GM23338 (cell line): ENCODE results near the gene MAZ. TPM values are rescaled to one million over a fixed set of nuclear protein-coding genes. Genes with fewer than 3 reads are reported as not detected.
A peak's percentile ranks its signal among the peaks of the same experiment; 100 is the strongest.
"Not testable (repeated sequence)": the region's sequence is repeated elsewhere in the genome, so short reads cannot be mapped to it uniquely, and the experiment has no call there.

Experiments
- ATAC-seq: fragments of 200-7000 bp; cut with Tn5 transposase; 3 replicates; pipeline ENCODE4 v1.9.1; 2020
- DNase-seq: peaks from one replicate; pipeline ENCODE4 v3.0.0-alpha.2; 2015; ENCODE audit warnings: low spot score
- H2AFZ ChIP-seq: fragments of 200-600 bp; sonication (generic); 2 replicates; pipeline ENCODE4 v1.8.0; 2016; ENCODE audit warnings: antibody characterized with exemption, mild to moderate bottlenecking, moderate library complexity
- H3F3A ChIP-seq: fragments of 200-600 bp; sonication (generic); replicated peaks from 2 replicates; pipeline ENCODE4 v1.8.0; 2017; ENCODE audit warnings: antibody characterized with exemption, mixed run types, low read depth
- H3K27ac ChIP-seq: fragments of 200-600 bp; sonication (generic); 2 replicates; pipeline ENCODE4 v1.6.1; 2016; ENCODE audit warnings: low read depth
- H3K27me3 ChIP-seq: fragments of 200-600 bp; sonication (generic); 2 replicates; pipeline ENCODE4 v1.8.0; 2016; ENCODE audit warnings: mild to moderate bottlenecking, mixed run types, moderate library complexity; ENCODE audit not compliant: insufficient read depth
- H3K36me3 ChIP-seq: fragments of 200-600 bp; sonication (generic); 2 replicates; pipeline ENCODE4 v1.8.0; 2016; ENCODE audit warnings: mild to moderate bottlenecking; ENCODE audit not compliant: insufficient read depth
- H3K4me1 ChIP-seq: fragments of 200-600 bp; sonication (generic); 2 replicates; pipeline ENCODE4 v1.8.0; 2016; ENCODE audit warnings: mild to moderate bottlenecking, moderate library complexity; ENCODE audit not compliant: insufficient read depth
- H3K4me2 ChIP-seq: fragments of 200-600 bp; sonication (generic); 2 replicates; pipeline ENCODE4 v1.7.1; 2017; ENCODE audit warnings: mixed run types
- H3K4me3 ChIP-seq: fragments of 200-600 bp; sonication (generic); 2 replicates; pipeline ENCODE4 v1.6.1; 2016; ENCODE audit warnings: mixed run types
- H3K79me2 ChIP-seq: fragments of 200-600 bp; sonication (generic); replicated peaks from 2 replicates; pipeline ENCODE4 v1.8.0; 2017; ENCODE audit warnings: mild to moderate bottlenecking; ENCODE audit not compliant: insufficient read depth
- H3K9me2 ChIP-seq: fragments of 200-600 bp; sonication (generic); 2 replicates; pipeline ENCODE4 v1.8.0; 2017; ENCODE audit not compliant: insufficient read depth
- H4K20me1 ChIP-seq: fragments of 200-600 bp; sonication (generic); replicated peaks from 2 replicates; pipeline ENCODE4 v1.8.0; 2017; ENCODE audit warnings: mild to moderate bottlenecking; ENCODE audit not compliant: insufficient read depth
- H3K27ac Mint-ChIP-seq: 2 replicates; pipeline ENCODE4 v1.8.0; 2020; ENCODE audit warnings: inconsistent platforms, mild to moderate bottlenecking, moderate library complexity, mixed read lengths
- H3K27me3 Mint-ChIP-seq: 3 replicates; pipeline ENCODE4 v1.8.0; 2022; ENCODE audit warnings: low read depth, mild to moderate bottlenecking, moderate library complexity, mixed read lengths, inconsistent platforms; ENCODE audit not compliant: insufficient read depth, poor library complexity
- H3K36me3 Mint-ChIP-seq: 3 replicates; pipeline ENCODE4 v1.8.0; 2021; ENCODE audit warnings: low read depth, mild to moderate bottlenecking, inconsistent platforms, moderate library complexity, mixed read lengths
- H3K4me1 Mint-ChIP-seq: 3 replicates; pipeline ENCODE4 v1.8.0; 2020; ENCODE audit warnings: mild to moderate bottlenecking, inconsistent platforms, mixed read lengths
- H3K4me3 Mint-ChIP-seq: 3 replicates; pipeline ENCODE4 v1.8.0; 2021; ENCODE audit warnings: moderate library complexity, mild to moderate bottlenecking, inconsistent platforms, mixed read lengths
- H3K9me3 Mint-ChIP-seq: 3 replicates; pipeline ENCODE4 v1.8.0; 2020; ENCODE audit warnings: moderate library complexity, mild to moderate bottlenecking, inconsistent platforms, mixed read lengths
- CREB1 ChIP-seq: fragments of 250-450 bp; sonication (Bioruptor Pico); IDR thresholded peaks from 2 replicates; pipeline ENCODE4 v1.5.0; 2020; ENCODE audit warnings: low read depth, mild to moderate bottlenecking, moderate library complexity
- CTCF ChIP-seq, 2 experiments: fragments of 200-600 bp in 1 of 2; sonication (generic) in 1 of 2; conservative IDR thresholded peaks; 2 replicates each; pipeline versions ENCODE4 v1.5.1 to v1.6.1; 2016 to 2017; ENCODE audit warnings: antibody characterized with exemption in 2 of 2, low read depth in 2 of 2, mild to moderate bottlenecking in 2 of 2, moderate library complexity in 1 of 2
- EZH2 ChIP-seq: fragments of 200-600 bp; sonication (generic); IDR thresholded peaks from one replicate; pipeline ENCODE4 v1.8.0; 2017; ENCODE audit warnings: antibody characterized with exemption, mild to moderate bottlenecking, low read depth; ENCODE audit not compliant: unreplicated experiment
- EZH2phosphoT487 ChIP-seq: fragments of 200-600 bp; sonication (generic); IDR thresholded peaks from one replicate; pipeline ENCODE4 v1.8.1; 2018; ENCODE audit warnings: antibody characterized with exemption; ENCODE audit not compliant: unreplicated experiment
- JUNB ChIP-seq: IDR thresholded peaks from one replicate; pipeline ENCODE4 v1.6.1; 2016; ENCODE audit warnings: antibody characterized with exemption; ENCODE audit not compliant: unreplicated experiment
- POLR2AphosphoS5 ChIP-seq: IDR thresholded peaks from 2 replicates; pipeline ENCODE4 v1.6.1; 2016; ENCODE audit warnings: antibody characterized with exemption, low read depth
- REST ChIP-seq: IDR thresholded peaks from one replicate; pipeline ENCODE4 v1.6.1; 2018; ENCODE audit warnings: antibody characterized with exemption; ENCODE audit not compliant: unreplicated experiment
- STAT1 ChIP-seq: IDR thresholded peaks from one replicate; pipeline ENCODE4 v1.6.1; 2016; ENCODE audit warnings: antibody characterized with exemption; ENCODE audit not compliant: unreplicated experiment
- ZNF114 ChIP-seq: fragments of 250-450 bp; sonication (Bioruptor Pico); IDR thresholded peaks from 2 replicates; pipeline ENCODE4 v1.5.0; 2020; ENCODE audit warnings: mild to moderate bottlenecking, moderate library complexity
- ZNF331 ChIP-seq: fragments of 250-450 bp; sonication (Bioruptor Pico); IDR thresholded peaks from 2 replicates; pipeline ENCODE4 v1.5.0; 2020; ENCODE audit warnings: low read depth, mild to moderate bottlenecking, moderate library complexity
- ZNF462 ChIP-seq: fragments of 250-450 bp; sonication (Bioruptor Pico); IDR thresholded peaks from 2 replicates; pipeline ENCODE4 v1.5.0; 2020; ENCODE audit warnings: mild to moderate bottlenecking, moderate library complexity
- polyA plus RNA-seq: library from polyadenylated mRNA; unstranded; fragments of >200 nt; fragmentation: Nextera tagmentation; extraction: Ambion mirVana; gene quantifications from 2 replicates; pipeline ENCODE4 v1.2.1, GENCODE V29; 2016
- total RNA-seq: library from RNA; depleted of rRNA; stranded (reverse); fragments of >200 nt; shearing (Covaris generic); gene quantifications from 2 replicates; pipeline ENCODE4 v1.2.3, GENCODE V29; 2014

The MAZ gene
- total and polyA plus RNA-seq, 2 experiments from 2014 or later = 155 to 270 TPM

- not testable (repeated sequence) for H3K9me3 Mint-ChIP-seq, H3K27me3 Mint-ChIP-seq, H3K4me3 Mint-ChIP-seq, H3K27ac ChIP-seq, DNase-seq, H3K79me2 ChIP-seq, H3K4me2 ChIP-seq, H3K27me3 ChIP-seq, H3K36me3 Mint-ChIP-seq, H3K4me3 ChIP-seq, ATAC-seq, H3K27ac Mint-ChIP-seq, H3K9me2 ChIP-seq, H4K20me1 ChIP-seq, H3K36me3 ChIP-seq, H3K4me1 ChIP-seq, H3F3A ChIP-seq, H3K4me1 Mint-ChIP-seq
- peak overlapping the region; percentile 76; the same call in 1 of the 2 replicates for H2AFZ ChIP-seq
Observed at GRCh38 chr16:29761280-29761651, 45.1 kb upstream of the MAZ start.

- H4K20me1 ChIP-seq = no peaks in the 10 kb centered on the region
- H3K4me3 ChIP-seq = no peak overlapping the region
- no peaks in the 10 kb centered on the region for H3F3A ChIP-seq
- DNase-seq = no peak
- no peaks in the 10 kb centered on the region for H3K79me2 ChIP-seq
- H3K36me3 ChIP-seq = no peaks in the 10 kb centered on the region
- ATAC-seq = no peak; the same call in 2 of the 3 replicates
- no peak overlapping the region for H3K27ac ChIP-seq
- Mint-ChIP-seq H3K4me3 (no peak overlapping the region), H3K36me3 (no peaks in the 10 kb centered on the region), H3K27ac (no peak overlapping the region), H3K4me1 (peaks cover 10% of the 10 kb centered on the region), H3K9me3 (no peaks in the 10 kb centered on the region), H3K27me3 (peaks cover 5% of the 10 kb centered on the region)
- no peaks in the 10 kb centered on the region for H3K27me3 ChIP-seq
- H2AFZ ChIP-seq = no peak overlapping the region
- H3K9me2 ChIP-seq = no peaks in the 10 kb centered on the region
- TF ChIP-seq CREB1 (CRISPR knock-in tag) = no peak
- TF ChIP-seq JUNB = no peak
- TF ChIP-seq ZNF462 (CRISPR knock-in tag) = no peak
- no peak for TF ChIP-seq EZH2
- TF ChIP-seq ZNF331 (CRISPR knock-in tag) = no peak
- TF ChIP-seq CTCF (conservative IDR thresholded peaks at IDR 0.05; ENCODE audit: low read depth in 2 of 2) = no peak
- TF ChIP-seq POLR2AphosphoS5 = no peak
- TF ChIP-seq EZH2phosphoT487 = no peak
- TF ChIP-seq STAT1 = no peak
- no peak for TF ChIP-seq ZNF114 (CRISPR knock-in tag)
- TF ChIP-seq REST = no peak
- no peak overlapping the region for H3K4me2 ChIP-seq
- H3K4me1 ChIP-seq = no peaks in the 10 kb centered on the region
Observed at GRCh38 chr16:29761882-29762281, 44.4 kb upstream of the MAZ start.
